ENCODE results near the gene TTC3.
"Not testable (repeated sequence)": the region's sequence is repeated elsewhere in the genome, so short reads cannot be mapped to it uniquely, and the experiment has no call there.

Gene TTC3

GRCh38 chr21:37197746-37198145 lies 124.7 kb downstream of the TTC3 start:
- DNase-seq, result no peak

GRCh38 chr21:37199057-37199924 lies 126.2 kb downstream of the TTC3 start:
- DNase-seq, result no peak

GRCh38 chr21:37200641-37201480 lies 127.8 kb downstream of the TTC3 start:
- no peak for DNase-seq

GRCh38 chr21:37202221-37203110 lies 129.4 kb downstream of the TTC3 start:
- no peak for DNase-seq

- no peak for DNase-seq
Measured at GRCh38 chr21:37204580-37204979, 131.5 kb downstream of the TTC3 start.

GRCh38 chr21:37206496-37206895 lies 133.4 kb downstream of the TTC3 start:
- no peak for DNase-seq

GRCh38 chr21:37207441-37208009 lies 134.5 kb downstream of the TTC3 start:
- no peak for DNase-seq

- peak in 1 of 5 donors; percentile 30 for DNase-seq
Measured at GRCh38 chr21:37208056-37208721, 135.1 kb downstream of the TTC3 start.

GRCh38 chr21:37208741-37209225 lies 135.7 kb downstream of the TTC3 start:
- no peak for DNase-seq

- DNase-seq, result no peak
Measured at GRCh38 chr21:37210130-37210529, 137.1 kb downstream of the TTC3 start.

- DNase-seq, result no peak
Measured at GRCh38 chr21:37210799-37211198, 137.7 kb downstream of the TTC3 start.

GRCh38 chr21:37214952-37215351 lies 141.9 kb downstream of the TTC3 start:
- no peak for DNase-seq

- DNase-seq, result no peak
Measured at GRCh38 chr21:37219761-37220432, 146.8 kb downstream of the TTC3 start.

- DNase-seq, result peak in 3 of 5 donors; percentile 21 to 66 (median 25)
Measured at GRCh38 chr21:37220433-37220980, 147.5 kb downstream of the TTC3 start.

- peak; percentile 84 to 93 (median 89) for DNase-seq
Measured at GRCh38 chr21:37220981-37221664, 148.1 kb downstream of the TTC3 start.

GRCh38 chr21:37222248-37222647 lies 149.2 kb downstream of the TTC3 start:
- DNase-seq, result not testable (repeated sequence)

GRCh38 chr21:37223804-37224345 lies 150.8 kb downstream of the TTC3 start:
- no peak for DNase-seq

- DNase-seq, result peak in 2 of 5 donors; percentile 8 to 58
Measured at GRCh38 chr21:37224861-37225839, 152.1 kb downstream of the TTC3 start.

Data from T-helper 1 cell (primary cell).